Activated naive CD8-positive, alpha-beta T cell treated with anti-CD3 and anti-CD28 coated beads, Interleukin-2, amount 10 ng/mL, durations not matched to agents 7 days and 5 days (primary cell): ENCODE measurements around the gene ACAA1. TPM values are rescaled to one million over a fixed set of nuclear protein-coding genes. Genes with fewer than 3 reads are reported as not detected.

ENCODE experiments used
- ATAC-seq: fragments of 150-1000 bp; cut with Tn5 transposase; one replicate; pipeline ENCODE4 v1.10.0; 2021; ENCODE audit warnings: low read depth, moderate library complexity
- POLR2A ChIA-PET: fragments of 350-600 bp; sonication (Branson Sonifier 250); formaldehyde crosslinking; loops from one replicate; lab custom pipeline; 2021; ENCODE audit warnings: antibody characterized with exemption; lab: Charles Lee
- DNase-seq: peaks from one replicate; pipeline ENCODE4 v3.0.0; 2021
- H3K27ac Mint-ChIP-seq: one replicate; pipeline ENCODE4 v1.8.0; 2022; ENCODE audit warnings: mild to moderate bottlenecking, mixed read lengths
- H3K27me3 Mint-ChIP-seq: one replicate; pipeline ENCODE4 v1.8.0; 2022; ENCODE audit warnings: mild to moderate bottlenecking, moderate library complexity, mixed read lengths
- H3K36me3 Mint-ChIP-seq: one replicate; pipeline ENCODE4 v1.8.0; 2021; ENCODE audit warnings: mild to moderate bottlenecking, mixed read lengths
- H3K4me1 Mint-ChIP-seq: one replicate; pipeline ENCODE4 v1.8.0; 2021; ENCODE audit warnings: mixed read lengths
- H3K4me3 Mint-ChIP-seq: one replicate; pipeline ENCODE4 v1.8.0; 2022; ENCODE audit warnings: mild to moderate bottlenecking, moderate library complexity, mixed read lengths
- H3K9me3 Mint-ChIP-seq: one replicate; pipeline ENCODE4 v1.8.0; 2021; ENCODE audit warnings: mixed read lengths
- total RNA-seq, 2 experiments: library from RNA; stranded (reverse); gene quantifications; one replicate each; pipeline ENCODE4 v1.2.3, GENCODE V29; 2021

The ACAA1 gene
- total RNA-seq, 2 experiments from 2014 or later, result 89.0 to 93.5 TPM

- ATAC-seq (no peak), DNase-seq (peak; percentile 14)
- H3K27me3 Mint-ChIP-seq, result no peaks in the 10 kb centered on the region
- H3K9me3 Mint-ChIP-seq, result no peaks in the 10 kb centered on the region
- POLR2A ChIA-PET, result interaction anchor here (0.6 to 2.2 kb wide), 2 partner anchors 18 to 1297 kb away, joined by 4 to 6 read pairs; partner anchors contain the start of gene ACAA1
- H3K4me1 Mint-ChIP-seq, result peaks cover 13% of the 10 kb centered on the region
- no peak overlapping the region for H3K4me3 Mint-ChIP-seq
- H3K27ac Mint-ChIP-seq, result no peak overlapping the region
- peaks cover 14% of the 10 kb centered on the region for H3K36me3 Mint-ChIP-seq
Observed at GRCh38 chr3:38118421-38119247, 18.3 kb downstream of the ACAA1 start.

- DNase-seq (peak; percentile 78), ATAC-seq (peak; percentile 82)
- no peaks in the 10 kb centered on the region for H3K27me3 Mint-ChIP-seq
- H3K9me3 Mint-ChIP-seq, result no peaks in the 10 kb centered on the region
- H3K4me1 Mint-ChIP-seq, result peaks cover 13% of the 10 kb centered on the region
- peaks cover 10% of the 10 kb centered on the region for H3K36me3 Mint-ChIP-seq
- POLR2A ChIA-PET, result interaction anchor here (0.6 to 2.2 kb wide), 2 partner anchors 19 to 1298 kb away, joined by 4 to 6 read pairs; partner anchors contain the start of gene ACAA1
- H3K4me3 Mint-ChIP-seq, result no peak overlapping the region
- H3K27ac Mint-ChIP-seq, result no peak overlapping the region
Observed at GRCh38 chr3:38117748-38118420, 19.0 kb downstream of the ACAA1 start.

- DNase-seq, result no peak
- POLR2A ChIA-PET, result interaction anchor here (0.6 to 2.2 kb wide), 2 partner anchors 20 to 252 kb away, joined by 3 to 6 read pairs; partner anchors contain the start of gene ACAA1
- Mint-ChIP-seq H3K27me3 (no peaks in the 10 kb centered on the region), H3K9me3 (no peaks in the 10 kb centered on the region), H3K36me3 (peaks cover 6% of the 10 kb centered on the region), H3K4me3 (no peak overlapping the region), H3K27ac (no peak overlapping the region), H3K4me1 (peaks cover 13% of the 10 kb centered on the region)
- ATAC-seq, result no peak
Observed at GRCh38 chr3:38117163-38117716, 19.7 kb downstream of the ACAA1 start.

GRCh38 chr3:38116471-38117162 is 20.3 kb downstream of the ACAA1 start:
- Mint-ChIP-seq H3K27ac (no peak overlapping the region), H3K36me3 (peaks cover 4% of the 10 kb centered on the region), H3K9me3 (no peaks in the 10 kb centered on the region), H3K4me1 (peaks cover 13% of the 10 kb centered on the region), H3K27me3 (no peaks in the 10 kb centered on the region), H3K4me3 (no peak overlapping the region)
- peak; percentile 28 for DNase-seq
- peak; percentile 14 for ATAC-seq
- POLR2A ChIA-PET, result interaction anchor here (0.6 to 2.2 kb wide), 3 partner anchors 20 to 253 kb away, joined by 3 to 6 read pairs (median 3); partner anchors contain the start of gene ACAA1

- ATAC-seq (no peak), DNase-seq (peak; percentile 21)
- H3K27me3 Mint-ChIP-seq, result no peaks in the 10 kb centered on the region
- H3K4me1 Mint-ChIP-seq, result peaks cover 13% of the 10 kb centered on the region
- no peaks in the 10 kb centered on the region for H3K9me3 Mint-ChIP-seq
- H3K27ac Mint-ChIP-seq, result no peak overlapping the region
- no peak overlapping the region for H3K4me3 Mint-ChIP-seq
- POLR2A ChIA-PET, result interaction anchor here (0.7 kb wide), 1 partner anchor 32 kb away, joined by 3 read pairs; no protein-coding TSS in a partner anchor
- H3K36me3 Mint-ChIP-seq, result peaks cover 3% of the 10 kb centered on the region
Observed at GRCh38 chr3:38115645-38116427, 21.1 kb downstream of the ACAA1 start.

GRCh38 chr3:38114875-38115644 is 21.9 kb downstream of the ACAA1 start:
- ATAC-seq (no peak), DNase-seq (peak; percentile 19)
- H3K27ac Mint-ChIP-seq, result no peak overlapping the region
- no peaks in the 10 kb centered on the region for H3K27me3 Mint-ChIP-seq
- H3K4me1 Mint-ChIP-seq, result peaks cover 12% of the 10 kb centered on the region
- no peaks in the 10 kb centered on the region for H3K36me3 Mint-ChIP-seq
- H3K9me3 Mint-ChIP-seq, result no peaks in the 10 kb centered on the region
- POLR2A ChIA-PET, result no interaction called here
- H3K4me3 Mint-ChIP-seq, result no peak overlapping the region

- DNase-seq (no peak), ATAC-seq (no peak)
- H3K27me3 Mint-ChIP-seq, result no peaks in the 10 kb centered on the region
- no peaks in the 10 kb centered on the region for H3K36me3 Mint-ChIP-seq
- peaks cover 12% of the 10 kb centered on the region for H3K4me1 Mint-ChIP-seq
- POLR2A ChIA-PET, result interaction anchor here (1.7 kb wide), 1 partner anchor 8 kb away, joined by 3 read pairs; no protein-coding TSS in a partner anchor
- H3K4me3 Mint-ChIP-seq, result no peak overlapping the region
- H3K9me3 Mint-ChIP-seq, result no peaks in the 10 kb centered on the region
- no peak overlapping the region for H3K27ac Mint-ChIP-seq
Observed at GRCh38 chr3:38114052-38114874, 22.7 kb downstream of the ACAA1 start.

- ATAC-seq, result no peak
- POLR2A ChIA-PET, result interaction anchor here (1.7 kb wide), 1 partner anchor 10 kb away, joined by 3 read pairs; no protein-coding TSS in a partner anchor
Observed at GRCh38 chr3:38112378-38112761, 24.6 kb downstream of the ACAA1 start.

GRCh38 chr3:38111696-38112377 is 25.1 kb downstream of the ACAA1 start:
- POLR2A ChIA-PET, result interaction anchor here (0.5 to 1.7 kb wide), 2 partner anchors 10 to 40 kb away, joined by 3 to 4 read pairs; no protein-coding TSS in a partner anchor
- peaks cover 7% of the 10 kb centered on the region for H3K4me1 Mint-ChIP-seq
- H3K36me3 Mint-ChIP-seq, result no peaks in the 10 kb centered on the region
- no peaks in the 10 kb centered on the region for H3K27me3 Mint-ChIP-seq
- DNase-seq (no peak), ATAC-seq (no peak)
- H3K9me3 Mint-ChIP-seq, result peaks cover under 1% of the 10 kb centered on the region
- H3K27ac Mint-ChIP-seq, result no peak overlapping the region
- H3K4me3 Mint-ChIP-seq, result no peak overlapping the region

More at GRCh38 chr3:38112378-38112761, 24.6 kb downstream of the ACAA1 start:
- Mint-ChIP-seq H3K27ac (no peak overlapping the region), H3K4me3 (no peak overlapping the region), H3K4me1 (peaks cover 7% of the 10 kb centered on the region), H3K27me3 (no peaks in the 10 kb centered on the region), H3K9me3 (no peaks in the 10 kb centered on the region), H3K36me3 (no peaks in the 10 kb centered on the region)
- no peak for DNase-seq

GRCh38 chr3:38111201-38111600 is 25.7 kb downstream of the ACAA1 start:
- POLR2A ChIA-PET, result interaction anchor here (0.5 kb wide), 1 partner anchor 41 kb away, joined by 4 read pairs; no protein-coding TSS in a partner anchor
- ATAC-seq (no peak), DNase-seq (no peak)
- H3K4me1 Mint-ChIP-seq, result peaks cover 7% of the 10 kb centered on the region
- no peaks in the 10 kb centered on the region for H3K36me3 Mint-ChIP-seq
- peaks cover 2% of the 10 kb centered on the region for H3K9me3 Mint-ChIP-seq
- H3K27ac Mint-ChIP-seq, result no peak overlapping the region
- no peaks in the 10 kb centered on the region for H3K27me3 Mint-ChIP-seq
- H3K4me3 Mint-ChIP-seq, result no peak overlapping the region
